HG03378 (cell line): ENCODE results near the gene ZNF525.
"Not testable (repeated sequence)": the region's sequence is repeated elsewhere in the genome, so short reads cannot be mapped to it uniquely, and the experiment has no call there.

Experiments
- ATAC-seq: cut with Tn5 transposase; IDR thresholded peaks from one replicate; pipeline ENCODE4 v1.9.1; 2021; ENCODE audit warnings: mild to moderate bottlenecking, moderate library complexity; ENCODE audit not compliant: unreplicated experiment

Gene ZNF525

GRCh38 chr19:53365134-53365898 is at the start of gene ZNF525:
ZNF525 (plus strand) TSS chr19:53365705; CDS start chr19:53372282, 6,577 bp downstream.
- ATAC-seq: peak; percentile 72

GRCh38 chr19:53328967-53329366 is 36.5 kb upstream of the ZNF525 start:
- ATAC-seq: no peak

- ATAC-seq: no peak
These were observed 33.0 kb upstream of the ZNF525 start for GRCh38 chr19:53332484-53332883.

- no peak for ATAC-seq
These were observed 32.4 kb upstream of the ZNF525 start for GRCh38 chr19:53333066-53333462.

- peak; percentile 84 for ATAC-seq
These were observed 31.7 kb upstream of the ZNF525 start, which contains the start of gene ZNF845 for GRCh38 chr19:53333463-53334449. ZNF845 (plus strand) TSS chr19:53333749; CDS start chr19:53341308, 7,559 bp downstream.

GRCh38 chr19:53344403-53344802 is 21.1 kb upstream of the ZNF525 start:
- not testable (repeated sequence) for ATAC-seq

- no peak for ATAC-seq
These were observed 9.8 kb upstream of the ZNF525 start for GRCh38 chr19:53355739-53356138.

- ATAC-seq: no peak
These were observed 7.5 kb upstream of the ZNF525 start for GRCh38 chr19:53357821-53358581.

- ATAC-seq: not testable (repeated sequence)
These were observed 5.4 kb upstream of the ZNF525 start for GRCh38 chr19:53360056-53360455.

- ATAC-seq: peak; percentile 31
These were observed 491 bp downstream of the ZNF525 start for GRCh38 chr19:53365899-53366493.

GRCh38 chr19:53372196-53372595 is 6.7 kb downstream of the ZNF525 start:
- no peak for ATAC-seq

- no peak for ATAC-seq
These were observed 8.8 kb downstream of the ZNF525 start for GRCh38 chr19:53374288-53374687.

- ATAC-seq: no peak
These were observed 9.2 kb downstream of the ZNF525 start for GRCh38 chr19:53374743-53375142.

GRCh38 chr19:53381376-53381775 is 15.9 kb downstream of the ZNF525 start:
- no peak for ATAC-seq

GRCh38 chr19:53388168-53388567 is 22.7 kb downstream of the ZNF525 start:
- ATAC-seq: no peak

- no peak for ATAC-seq
These were observed 23.4 kb downstream of the ZNF525 start for GRCh38 chr19:53388904-53389303.

GRCh38 chr19:53389571-53389970 is 24.1 kb downstream of the ZNF525 start:
- no peak for ATAC-seq

- ATAC-seq: no peak
These were observed 24.5 kb downstream of the ZNF525 start for GRCh38 chr19:53389978-53390377.

- no peak for ATAC-seq
These were observed 29.0 kb downstream of the ZNF525 start for GRCh38 chr19:53394522-53394973.
